Endodermal cell (in vitro differentiated cells): ENCODE measurements around the gene TMEM266. TPM values are rescaled to one million over a fixed set of nuclear protein-coding genes. Genes with fewer than 3 reads are reported as not detected.

Experiments used
- DNase-seq: peaks from one replicate; pipeline ENCODE4 v3.0.0-alpha.2; 2017
- H3K27ac ChIP-seq: 2 replicates; pipeline ENCODE4 v1.5.1; 2013; ENCODE audit warnings: mild to moderate bottlenecking, low read depth, low read length, moderate library complexity
- H3K27me3 ChIP-seq: 2 replicates; pipeline ENCODE4 v1.6.1; 2013; ENCODE audit warnings: mild to moderate bottlenecking, low read length, moderate library complexity; ENCODE audit not compliant: insufficient read depth, control insufficient read depth, poor library complexity, severe bottlenecking
- H3K36me3 ChIP-seq: 2 replicates; pipeline ENCODE4 v1.7.0; 2013; ENCODE audit warnings: mild to moderate bottlenecking, low read length, moderate library complexity; ENCODE audit not compliant: control insufficient read depth, insufficient read depth
- H3K4me1 ChIP-seq: one replicate; pipeline ENCODE4 v1.7.0; 2013; ENCODE audit warnings: low read length; ENCODE audit not compliant: control insufficient read depth, insufficient read depth
- H3K4me3 ChIP-seq: 2 replicates; pipeline ENCODE4 v1.5.1; 2013; ENCODE audit warnings: mild to moderate bottlenecking, low read length, moderate library complexity
- H3K9ac ChIP-seq: 2 replicates; pipeline ENCODE4 v1.6.1; 2013; ENCODE audit warnings: mild to moderate bottlenecking, low read length, moderate library complexity; ENCODE audit not compliant: poor library complexity, severe bottlenecking; ENCODE audit errors: extremely low read depth
- H3K9me3 ChIP-seq: 2 replicates; pipeline ENCODE4 v1.6.1; 2013; ENCODE audit warnings: mild to moderate bottlenecking, low read length, moderate library complexity; ENCODE audit not compliant: control insufficient read depth
- H3K27ac Mint-ChIP-seq: 2 replicates; pipeline ENCODE4 v1.8.0; 2020; ENCODE audit warnings: mixed read lengths
- H3K27me3 Mint-ChIP-seq: 2 replicates; pipeline ENCODE4 v1.8.0; 2021; ENCODE audit warnings: mild to moderate bottlenecking, mixed read lengths; ENCODE audit not compliant: insufficient read depth
- H3K36me3 Mint-ChIP-seq: 2 replicates; pipeline ENCODE4 v1.8.0; 2020; ENCODE audit warnings: low read depth, mixed read lengths
- H3K4me1 Mint-ChIP-seq: 2 replicates; pipeline ENCODE4 v1.8.0; 2020; ENCODE audit warnings: mixed read lengths
- H3K4me3 Mint-ChIP-seq: 2 replicates; pipeline ENCODE4 v1.8.0; 2020; ENCODE audit warnings: mild to moderate bottlenecking, moderate library complexity, mixed read lengths
- H3K9me3 Mint-ChIP-seq: 2 replicates; pipeline ENCODE4 v1.8.0; 2020; ENCODE audit warnings: mild to moderate bottlenecking, mixed read lengths
- CTCF ChIP-seq: fragments of 200-600 bp; sonication (generic); conservative IDR thresholded peaks from 2 replicates; pipeline ENCODE4 v1.5.0; 2021; ENCODE audit warnings: antibody characterized with exemption, mild to moderate bottlenecking
- WGBS, 2 experiments: methylation state at CpG; one replicate each; pipeline versions ENCODE4 v1.1.5 to v1.1.7; 2013; ENCODE audit warnings: missing lambda C conversion rate in 2 of 2, mixed read lengths in 1 of 2; ENCODE audit not compliant: insufficient coverage in 1 of 2, insufficient read length in 1 of 2; 5-methylcytosine and 5-hydroxymethylcytosine counted together
- total RNA-seq, 2 donors: library from RNA; stranded (reverse); fragmentation: NEBNext Ultra II Directional in 1 of 2; extraction: Animal tissue kit (Norgen Biotek cat#: 25700) in 1 of 2; gene quantifications; 2 replicates in 1 of 2; 3 replicates in 1 of 2; pipeline ENCODE4 v1.2.1, GENCODE V29; 2021

The TMEM266 gene
- total RNA-seq, 2 donors from 2014 or later, result 1.8 to 2.0 TPM

- H3K27me3 ChIP-seq, result no peaks in the 10 kb centered on the region
- Mint-ChIP-seq H3K9me3 (no peaks in the 10 kb centered on the region), H3K27me3 (no peaks in the 10 kb centered on the region), H3K36me3 (no peaks in the 10 kb centered on the region), H3K4me3 (no peak overlapping the region), H3K27ac (no peak overlapping the region), H3K4me1 (peaks cover 17% of the 10 kb centered on the region)
- no peak for TF ChIP-seq CTCF
- H3K4me3 ChIP-seq, result no peak overlapping the region
- no peaks in the 10 kb centered on the region for H3K36me3 ChIP-seq
- DNase-seq, result no peak
- no peak overlapping the region for H3K27ac ChIP-seq
- H3K9me3 ChIP-seq, result no peaks in the 10 kb centered on the region
- H3K9ac ChIP-seq, result no peak overlapping the region
- H3K4me1 ChIP-seq, result no peaks in the 10 kb centered on the region
These were observed 15.3 kb downstream of the TMEM266 start for GRCh38 chr15:76075046-76075445.

GRCh38 chr15:76078285-76078877, 18.6 kb downstream of the TMEM266 start:
- 89 to 96% methylated on average over 4 to 5 of the region's 5 CpGs for WGBS, 2 experiments
- no peaks in the 10 kb centered on the region for H3K27me3 Mint-ChIP-seq
- Histone ChIP-seq H3K4me1 (no peaks in the 10 kb centered on the region), H3K27ac (no peak overlapping the region), H3K9ac (no peak overlapping the region), H3K36me3 (no peaks in the 10 kb centered on the region), H3K4me3 (no peak overlapping the region), H3K27me3 (no peaks in the 10 kb centered on the region), H3K9me3 (no peaks in the 10 kb centered on the region)
- H3K4me3 Mint-ChIP-seq, result no peak overlapping the region
- TF ChIP-seq CTCF, result no peak
- no peak overlapping the region for H3K27ac Mint-ChIP-seq
- H3K36me3 Mint-ChIP-seq, result no peaks in the 10 kb centered on the region
- no peak for DNase-seq
- no peaks in the 10 kb centered on the region for H3K9me3 Mint-ChIP-seq
- peaks cover 19% of the 10 kb centered on the region for H3K4me1 Mint-ChIP-seq

- Mint-ChIP-seq H3K9me3 (no peaks in the 10 kb centered on the region), H3K27ac (no peak overlapping the region), H3K36me3 (no peaks in the 10 kb centered on the region), H3K4me3 (no peak overlapping the region), H3K4me1 (peaks cover 2% of the 10 kb centered on the region), H3K27me3 (no peaks in the 10 kb centered on the region)
- no peak overlapping the region for H3K27ac ChIP-seq
- TF ChIP-seq CTCF, result no peak
- no peaks in the 10 kb centered on the region for H3K27me3 ChIP-seq
- no peak overlapping the region for H3K9ac ChIP-seq
- H3K9me3 ChIP-seq, result peaks cover 3% of the 10 kb centered on the region
- no peaks in the 10 kb centered on the region for H3K4me1 ChIP-seq
- WGBS, 2 experiments, result 86 to 91% methylated on average over 2 of the region's 2 CpGs
- H3K36me3 ChIP-seq, result no peaks in the 10 kb centered on the region
- H3K4me3 ChIP-seq, result no peak overlapping the region
- DNase-seq, result no peak
These were observed 24.5 kb downstream of the TMEM266 start for GRCh38 chr15:76084256-76084655.
